ENCODE results near the gene FHOD1. TPM values are rescaled to one million over a fixed set of nuclear protein-coding genes. Genes with fewer than 3 reads are reported as not detected.

FHOD1 gene
- total and polyA plus RNA-seq, 2 donors (not counting 1 experiment from before 2014, with no cell fraction given) = 46.3 to 46.9 TPM

DNA sequence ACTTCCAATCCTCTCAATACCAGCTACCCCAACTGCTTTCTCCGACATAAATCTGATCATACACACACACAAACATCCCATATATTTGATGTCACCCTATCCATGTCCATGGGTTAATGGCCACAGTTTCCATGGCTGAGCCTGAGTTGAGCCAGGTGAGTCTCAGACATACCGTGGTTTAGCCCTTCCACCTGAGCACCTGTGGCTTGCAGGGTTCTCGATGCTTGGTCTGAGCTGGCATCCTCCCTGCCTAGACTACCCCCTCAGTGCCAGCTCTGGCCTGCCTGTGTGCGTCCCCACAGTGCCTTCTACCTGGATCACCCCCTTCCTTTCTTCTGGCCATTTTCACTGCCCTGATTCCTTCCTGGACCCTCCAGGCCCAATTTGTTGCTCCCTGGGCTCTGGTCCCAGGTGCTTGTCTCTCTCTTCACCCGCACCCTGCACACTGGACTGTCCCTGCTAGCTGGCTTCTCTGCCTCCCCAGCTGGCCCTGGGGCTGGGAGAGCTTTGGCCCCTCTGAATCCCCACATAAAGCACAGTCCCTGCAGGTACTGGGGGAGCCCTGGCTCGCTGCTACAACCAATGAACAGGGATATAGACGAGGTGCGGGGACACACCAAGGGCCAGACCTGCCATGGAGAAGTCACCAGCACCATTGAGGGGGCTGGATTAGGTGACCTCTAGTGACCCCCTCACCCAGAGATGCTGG is 41.0 kb downstream of the FHOD1 start:
- H3K27ac Mint-ChIP-seq = peak overlapping the region; percentile 15
- Histone ChIP-seq H4K20me1 (ENCODE audit: control insufficient read depth, insufficient read depth, low read length, poor library complexity, severe bottlenecking) (no peaks in the 10 kb centered on the region), H2AFZ (ENCODE audit: insufficient read depth, low read depth, low read length, poor library complexity, severe bottlenecking) (no peak overlapping the region), H3K27me3 (replicated peaks in 1 of 4; ENCODE audit: control extremely low read depth in 1 of 4, control insufficient read depth in 3 of 4, insufficient read depth in 4 of 4, low read length in 3 of 4) (no peaks in the 10 kb centered on the region), H3K4me2 (replicated peaks; ENCODE audit: low read depth, low read length, poor library complexity, severe bottlenecking) (no peak overlapping the region), H3K9me3 (ENCODE audit: control extremely low read depth in 1 of 3, control insufficient read depth in 2 of 3, insufficient read depth in 1 of 3, low read length in 2 of 3) (no peaks in the 10 kb centered on the region), H3K9ac (ENCODE audit: low read length) (no peak overlapping the region), H3K27ac (ENCODE audit: low read length in 2 of 2) (no peak overlapping the region), H3K79me2 (ENCODE audit: control insufficient read depth, insufficient read depth, low read length) (no peaks in the 10 kb centered on the region), H3K36me3 (replicated peaks in 1 of 2; ENCODE audit: control extremely low read depth in 1 of 2, control insufficient read depth in 1 of 2, extremely low read depth in 1 of 2, insufficient read depth in 2 of 2, low read length in 1 of 2) (peaks cover 0 to 20% of the 10 kb centered on the region in 2 experiments), H3K4me3 (ENCODE audit: control extremely low read depth in 1 of 5, extremely low read depth in 1 of 5, insufficient read depth in 1 of 5, low read depth in 2 of 5, low read length in 4 of 5) (no peak overlapping the region), H3K4me1 (ENCODE audit: control insufficient read depth in 2 of 2, insufficient read depth in 2 of 2, low read length in 2 of 2) (no peaks in the 10 kb centered on the region)
- intact Hi-C loops (cut with micrococcal nuclease) = no loop called here
- ChIA-PET POLR2A (no interaction called here), CTCF (no interaction called here)
- ATAC-seq (ENCODE audit: low read depth) (no peak), DNase-seq (no peak)
- no peaks in the 10 kb centered on the region for H3K9me3 Mint-ChIP-seq (ENCODE audit: insufficient read depth)
- TF ChIP-seq, protein P1, sequence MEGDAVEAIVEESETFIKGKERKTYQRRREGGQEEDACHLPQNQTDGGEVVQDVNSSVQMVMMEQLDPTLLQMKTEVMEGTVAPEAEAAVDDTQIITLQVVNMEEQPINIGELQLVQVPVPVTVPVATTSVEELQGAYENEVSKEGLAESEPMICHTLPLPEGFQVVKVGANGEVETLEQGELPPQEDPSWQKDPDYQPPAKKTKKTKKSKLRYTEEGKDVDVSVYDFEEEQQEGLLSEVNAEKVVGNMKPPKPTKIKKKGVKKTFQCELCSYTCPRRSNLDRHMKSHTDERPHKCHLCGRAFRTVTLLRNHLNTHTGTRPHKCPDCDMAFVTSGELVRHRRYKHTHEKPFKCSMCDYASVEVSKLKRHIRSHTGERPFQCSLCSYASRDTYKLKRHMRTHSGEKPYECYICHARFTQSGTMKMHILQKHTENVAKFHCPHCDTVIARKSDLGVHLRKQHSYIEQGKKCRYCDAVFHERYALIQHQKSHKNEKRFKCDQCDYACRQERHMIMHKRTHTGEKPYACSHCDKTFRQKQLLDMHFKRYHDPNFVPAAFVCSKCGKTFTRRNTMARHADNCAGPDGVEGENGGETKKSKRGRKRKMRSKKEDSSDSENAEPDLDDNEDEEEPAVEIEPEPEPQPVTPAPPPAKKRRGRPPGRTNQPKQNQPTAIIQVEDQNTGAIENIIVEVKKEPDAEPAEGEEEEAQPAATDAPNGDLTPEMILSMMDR (IDR thresholded peaks at IDR 0.05) = no peak
- TF ChIP-seq EZH2 (IDR thresholded peaks at IDR 0.05; ENCODE audit: borderline replicate concordance, insufficient read depth, low read depth, low read length, poor library complexity, severe bottlenecking) = no peak
- no peak overlapping the region for H3K4me3 Mint-ChIP-seq
- no peaks in the 10 kb centered on the region for H3K27me3 Mint-ChIP-seq
- no peaks in the 10 kb centered on the region for H3K4me1 Mint-ChIP-seq
- WGBS (ENCODE audit: insufficient coverage) = 97% methylated on average over 6 of the region's 8 CpGs

DNA sequence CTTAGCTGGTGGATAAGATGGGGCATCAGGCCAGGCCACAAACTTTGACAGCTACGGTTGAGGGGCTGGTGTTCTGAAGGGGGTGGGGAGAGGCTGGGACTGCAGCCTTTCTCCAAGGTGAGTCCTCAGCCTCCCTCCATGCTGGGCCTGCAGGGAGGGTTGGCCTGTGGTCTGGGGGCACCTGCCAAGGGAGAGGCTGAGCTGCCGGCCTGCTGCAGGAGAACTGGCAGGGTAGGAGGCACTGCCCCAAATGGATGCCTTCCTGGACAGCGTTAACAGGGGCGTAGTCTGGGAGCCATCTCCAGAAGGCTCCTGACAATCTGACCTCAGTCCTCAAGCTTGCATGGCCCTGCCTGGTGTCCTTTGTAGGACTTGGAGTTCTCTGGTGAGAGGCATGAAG is 43.2 kb downstream of the FHOD1 start:
- Mint-ChIP-seq H3K9me3 (ENCODE audit: insufficient read depth) (no peaks in the 10 kb centered on the region), H3K4me1 (no peaks in the 10 kb centered on the region), H3K4me3 (no peak overlapping the region), H3K27me3 (no peaks in the 10 kb centered on the region), H3K27ac (no peak overlapping the region)
- intact Hi-C loops (cut with micrococcal nuclease) = no loop called here
- Histone ChIP-seq H3K36me3 (replicated peaks in 1 of 2; ENCODE audit: control extremely low read depth in 1 of 2, control insufficient read depth in 1 of 2, extremely low read depth in 1 of 2, insufficient read depth in 2 of 2, low read length in 1 of 2) (peaks cover 0 to 25% of the 10 kb centered on the region in 2 experiments), H4K20me1 (ENCODE audit: control insufficient read depth, insufficient read depth, low read length, poor library complexity, severe bottlenecking) (no peaks in the 10 kb centered on the region), H3K4me1 (ENCODE audit: control insufficient read depth in 2 of 2, insufficient read depth in 2 of 2, low read length in 2 of 2) (no peaks in the 10 kb centered on the region), H3K27ac (ENCODE audit: low read length in 2 of 2) (no peak overlapping the region), H3K4me2 (replicated peaks; ENCODE audit: low read depth, low read length, poor library complexity, severe bottlenecking) (no peak overlapping the region), H3K27me3 (replicated peaks in 1 of 4; ENCODE audit: control extremely low read depth in 1 of 4, control insufficient read depth in 3 of 4, insufficient read depth in 4 of 4, low read length in 3 of 4) (no peaks in the 10 kb centered on the region), H2AFZ (ENCODE audit: insufficient read depth, low read depth, low read length, poor library complexity, severe bottlenecking) (no peak overlapping the region), H3K9ac (ENCODE audit: low read length) (no peak overlapping the region), H3K79me2 (ENCODE audit: control insufficient read depth, insufficient read depth, low read length) (no peaks in the 10 kb centered on the region), H3K4me3 (ENCODE audit: control extremely low read depth in 1 of 5, extremely low read depth in 1 of 5, insufficient read depth in 1 of 5, low read depth in 2 of 5, low read length in 4 of 5) (no peak overlapping the region), H3K9me3 (ENCODE audit: control extremely low read depth in 1 of 3, control insufficient read depth in 2 of 3, insufficient read depth in 1 of 3, low read length in 2 of 3) (no peaks in the 10 kb centered on the region)
- DNase-seq = no peak
- no peak for TF ChIP-seq EZH2 (IDR thresholded peaks at IDR 0.05; ENCODE audit: borderline replicate concordance, insufficient read depth, low read depth, low read length, poor library complexity, severe bottlenecking)
- TF ChIP-seq, protein P1 (IDR thresholded peaks at IDR 0.05) = no peak
- ChIA-PET CTCF (no interaction called here), POLR2A (no interaction called here)
- 74% methylated on average over 4 of the region's 4 CpGs for WGBS (ENCODE audit: insufficient coverage)
- no peak for ATAC-seq (ENCODE audit: low read depth)

Measured in B cell (primary cell).